LNCAP (cell line): Measurements from ENCODE around the gene ZFYVE27.

Source experiments
- TF ChIP-seq, protein P1 (sequence below): fragments of 450-650 bp; IDR thresholded peaks from 2 replicates; pipeline ENCODE4 v1.5.1; 2017; ENCODE audit warnings: mild to moderate bottlenecking

Gene ZFYVE27

DNA sequence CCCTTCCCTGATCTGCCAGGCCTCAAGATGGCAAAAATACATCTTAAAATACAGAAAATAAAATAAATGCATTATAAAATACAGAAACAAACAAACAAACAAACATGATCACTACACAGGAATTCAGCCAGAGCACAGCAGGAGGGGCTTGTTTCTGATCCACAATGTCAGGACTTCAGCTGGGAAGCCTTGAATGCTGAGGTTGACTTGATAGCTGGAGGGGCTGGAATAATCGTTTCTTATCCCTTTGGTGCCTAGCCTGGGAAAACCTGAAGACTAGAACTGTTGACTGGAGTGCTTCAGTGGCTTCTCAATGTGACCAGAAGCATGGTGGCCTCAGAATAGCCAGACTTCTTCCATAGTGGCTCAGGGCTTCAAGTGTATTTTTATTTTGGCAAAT, 32.6 kb upstream of the ZFYVE27 start:
- TF ChIP-seq, protein P1, sequence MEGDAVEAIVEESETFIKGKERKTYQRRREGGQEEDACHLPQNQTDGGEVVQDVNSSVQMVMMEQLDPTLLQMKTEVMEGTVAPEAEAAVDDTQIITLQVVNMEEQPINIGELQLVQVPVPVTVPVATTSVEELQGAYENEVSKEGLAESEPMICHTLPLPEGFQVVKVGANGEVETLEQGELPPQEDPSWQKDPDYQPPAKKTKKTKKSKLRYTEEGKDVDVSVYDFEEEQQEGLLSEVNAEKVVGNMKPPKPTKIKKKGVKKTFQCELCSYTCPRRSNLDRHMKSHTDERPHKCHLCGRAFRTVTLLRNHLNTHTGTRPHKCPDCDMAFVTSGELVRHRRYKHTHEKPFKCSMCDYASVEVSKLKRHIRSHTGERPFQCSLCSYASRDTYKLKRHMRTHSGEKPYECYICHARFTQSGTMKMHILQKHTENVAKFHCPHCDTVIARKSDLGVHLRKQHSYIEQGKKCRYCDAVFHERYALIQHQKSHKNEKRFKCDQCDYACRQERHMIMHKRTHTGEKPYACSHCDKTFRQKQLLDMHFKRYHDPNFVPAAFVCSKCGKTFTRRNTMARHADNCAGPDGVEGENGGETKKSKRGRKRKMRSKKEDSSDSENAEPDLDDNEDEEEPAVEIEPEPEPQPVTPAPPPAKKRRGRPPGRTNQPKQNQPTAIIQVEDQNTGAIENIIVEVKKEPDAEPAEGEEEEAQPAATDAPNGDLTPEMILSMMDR, result no peak

DNA sequence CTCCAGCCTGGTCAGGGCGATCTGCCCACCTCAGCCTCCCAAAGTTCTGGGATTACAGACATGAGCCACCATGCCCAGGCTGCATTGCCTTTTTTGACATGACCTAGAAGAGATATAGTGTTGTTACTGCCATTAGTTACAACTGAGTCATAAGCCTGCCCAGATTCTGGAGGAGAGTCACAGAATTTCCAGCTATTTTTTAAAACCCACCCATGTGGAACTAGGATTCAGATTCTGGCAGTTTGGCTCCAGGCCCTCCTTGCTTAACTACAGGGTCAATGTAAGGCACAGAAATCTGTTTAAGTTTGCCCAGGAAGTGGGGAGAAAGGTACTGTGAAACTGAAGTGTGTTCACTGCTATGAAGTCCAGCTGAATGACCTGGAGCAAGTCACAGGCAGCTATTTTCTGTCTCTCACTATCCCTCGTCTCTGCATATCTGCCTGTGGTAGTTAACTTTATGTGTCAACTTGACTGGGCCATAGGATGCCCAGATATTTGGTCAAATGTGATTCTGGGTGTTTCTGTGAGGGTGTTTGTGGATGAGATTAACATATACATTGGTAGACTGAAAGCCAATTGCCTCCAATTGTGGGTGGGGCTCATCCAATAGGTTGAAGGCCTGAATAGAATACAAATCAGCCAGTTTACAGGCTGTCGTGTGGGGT, 31.8 kb upstream of the ZFYVE27 start:
- TF ChIP-seq, protein P1, result no peak

DNA sequence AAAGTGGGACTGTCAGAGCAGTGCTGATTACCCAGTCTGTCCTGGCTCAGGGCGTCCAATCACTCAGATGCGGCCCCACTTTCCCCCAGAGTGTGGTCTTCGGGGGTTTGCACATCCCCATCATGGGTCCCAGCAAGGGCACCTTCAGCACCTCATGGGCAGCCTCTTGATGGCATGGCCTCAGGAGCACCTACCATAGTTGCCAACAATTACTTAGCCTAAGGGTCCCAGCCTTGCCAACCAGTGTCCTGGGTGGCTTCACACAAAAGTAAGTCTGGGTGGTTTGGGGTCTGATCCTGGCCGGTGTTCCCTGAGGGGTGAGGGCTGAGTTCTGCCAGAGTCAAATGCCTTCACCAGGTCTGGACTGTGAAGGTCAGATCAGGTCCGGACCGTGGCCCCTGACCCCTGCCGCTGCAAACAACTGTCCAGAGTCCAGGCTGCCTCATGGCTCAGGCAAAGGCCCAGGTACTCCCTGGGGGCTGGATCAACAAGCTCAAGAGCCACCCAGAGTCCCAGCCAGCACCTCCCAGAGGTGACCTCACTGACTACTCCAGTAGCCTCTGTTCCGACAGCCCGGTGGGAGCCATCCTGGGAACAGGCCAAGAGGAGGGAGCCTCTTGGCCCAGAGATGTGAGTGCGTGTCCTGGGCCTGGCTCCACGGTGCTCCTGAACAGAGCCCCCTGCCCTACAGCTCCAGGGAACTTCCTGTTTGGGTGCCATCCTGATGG, 29.6 kb upstream of the ZFYVE27 start:
- TF ChIP-seq, protein P1, result no peak

DNA sequence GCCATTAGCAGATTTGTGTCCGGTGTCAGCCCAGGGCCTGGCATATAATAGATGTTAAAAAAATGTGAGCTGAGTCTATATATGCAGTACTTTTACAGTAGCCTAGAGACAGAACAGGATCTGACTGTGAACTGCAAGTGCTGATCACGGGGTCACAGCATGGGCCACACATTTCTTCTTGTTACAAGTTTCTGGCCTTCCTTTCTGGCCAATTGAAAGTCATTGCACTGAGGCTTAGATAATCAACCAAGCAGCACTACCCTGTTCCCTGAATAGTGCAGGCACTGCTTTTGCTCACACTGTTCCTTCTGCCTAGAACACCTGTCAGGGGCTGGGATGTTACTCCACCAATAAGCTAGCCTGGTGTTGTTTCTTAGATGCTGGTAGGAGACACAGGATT, 28.8 kb upstream of the ZFYVE27 start:
- TF ChIP-seq, protein P1, result no peak

DNA sequence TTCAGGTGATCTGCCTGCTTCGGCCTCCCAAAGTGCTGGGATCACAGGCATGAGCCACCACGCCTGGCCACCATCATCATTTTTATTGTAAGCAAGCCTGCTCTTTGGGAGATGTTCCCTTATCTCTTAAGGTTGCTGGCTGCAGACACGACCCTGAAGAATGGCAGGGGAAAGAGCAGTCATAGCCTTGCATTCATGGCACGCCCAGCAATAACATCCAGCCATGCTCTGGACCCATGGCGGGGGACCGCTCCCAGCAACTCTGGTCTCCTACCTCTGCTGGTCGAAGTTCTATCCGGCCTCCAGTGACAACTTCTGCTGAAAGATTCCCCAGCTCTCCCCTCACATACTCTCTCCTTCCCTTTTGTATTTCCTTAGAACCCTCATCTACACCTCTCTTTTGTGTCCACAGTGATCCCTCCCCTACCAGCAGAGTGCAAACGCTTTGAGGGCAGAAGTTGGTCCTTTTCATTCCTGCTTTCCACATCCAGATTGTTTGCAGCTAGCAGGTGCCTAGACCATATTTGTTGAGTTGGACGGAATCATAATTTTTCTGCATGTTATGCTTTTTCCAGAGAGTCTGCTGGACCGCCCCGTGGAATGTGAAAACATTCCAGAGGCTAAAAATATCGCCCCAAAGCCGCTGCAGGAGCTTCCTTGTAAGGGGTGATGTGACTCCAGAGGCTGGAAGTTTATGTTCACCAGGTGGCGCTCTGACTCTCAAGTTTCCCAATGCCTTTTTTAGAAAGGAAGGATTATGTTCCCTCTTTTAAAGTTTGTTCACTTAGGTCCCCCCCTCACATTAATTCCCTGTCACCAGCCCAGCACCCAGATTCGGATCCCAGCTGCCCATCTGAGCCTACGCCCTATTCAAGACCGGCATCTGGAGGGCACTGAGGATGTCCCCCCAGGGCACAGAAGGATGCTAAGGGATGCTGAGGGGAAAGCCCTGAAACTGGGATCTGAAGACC, 27.7 kb upstream of the ZFYVE27 start:
- TF ChIP-seq, protein P1, result peak; percentile 74

DNA sequence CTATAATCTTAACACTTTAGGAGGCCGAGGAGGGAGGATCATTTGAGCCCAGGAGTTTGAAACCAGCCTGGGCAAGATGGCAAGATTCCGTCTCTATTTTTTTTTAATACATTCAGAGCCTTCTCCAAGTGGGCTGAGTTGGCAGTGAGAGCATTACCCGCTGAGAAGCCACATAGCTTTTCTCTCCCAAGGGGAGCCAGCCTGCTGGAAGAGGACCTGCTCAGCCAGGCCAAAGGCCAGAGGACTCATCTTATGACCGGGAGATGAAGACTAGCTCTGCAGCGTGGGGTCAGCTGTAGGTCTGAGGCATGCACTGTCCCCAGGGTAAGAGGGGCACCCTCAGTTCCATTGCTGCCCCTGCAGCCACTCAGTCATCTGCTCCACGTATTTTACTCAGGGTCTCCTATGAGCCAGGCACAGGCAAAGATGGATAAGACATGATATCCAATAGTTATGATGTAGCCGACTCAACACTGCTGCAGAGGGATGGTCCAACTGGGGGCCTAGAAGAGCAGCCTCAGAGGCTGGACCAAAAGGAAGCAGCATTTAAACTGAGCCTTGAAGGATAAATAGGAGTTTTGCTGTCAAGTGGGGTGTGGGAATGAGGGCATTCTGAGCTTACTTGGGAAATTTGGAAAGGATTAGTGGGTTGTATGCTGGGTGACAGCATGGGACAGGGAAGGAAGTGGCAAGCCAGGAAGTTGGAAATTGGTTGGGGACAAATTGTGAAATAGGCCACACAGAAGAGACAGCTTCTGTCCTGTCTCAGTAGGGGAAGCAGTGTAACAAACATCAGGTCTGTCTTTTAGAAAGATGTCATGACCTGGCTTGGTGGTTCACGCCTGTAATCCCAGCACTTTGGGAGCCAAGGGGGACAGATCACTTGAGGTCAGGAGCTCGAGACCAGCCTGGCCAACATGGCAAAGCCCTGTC, 25.0 kb upstream of the ZFYVE27 start:
- TF ChIP-seq, protein P1, result no peak
